SH-SY5Y (cell line): ENCODE results near the gene SBNO2.

Experiments
- GATA2 ChIP-seq: IDR thresholded peaks from 2 replicates; pipeline ENCODE4 v1.6.1; 2011; ENCODE audit warnings: mild to moderate bottlenecking, low read depth, low read length
- GATA3 ChIP-seq: IDR thresholded peaks from 2 replicates; pipeline ENCODE4 v1.6.1; 2011; ENCODE audit warnings: low read depth, mild to moderate bottlenecking, low read length, moderate library complexity

Gene SBNO2

GRCh38 chr19:1109697-1110671 is 64.1 kb downstream of the SBNO2 start:
- TF ChIP-seq GATA2 (no peak), GATA3 (no peak)

GRCh38 chr19:1109032-1109551 is 65.0 kb downstream of the SBNO2 start:
- TF ChIP-seq GATA2 (no peak), GATA3 (no peak)

DNA sequence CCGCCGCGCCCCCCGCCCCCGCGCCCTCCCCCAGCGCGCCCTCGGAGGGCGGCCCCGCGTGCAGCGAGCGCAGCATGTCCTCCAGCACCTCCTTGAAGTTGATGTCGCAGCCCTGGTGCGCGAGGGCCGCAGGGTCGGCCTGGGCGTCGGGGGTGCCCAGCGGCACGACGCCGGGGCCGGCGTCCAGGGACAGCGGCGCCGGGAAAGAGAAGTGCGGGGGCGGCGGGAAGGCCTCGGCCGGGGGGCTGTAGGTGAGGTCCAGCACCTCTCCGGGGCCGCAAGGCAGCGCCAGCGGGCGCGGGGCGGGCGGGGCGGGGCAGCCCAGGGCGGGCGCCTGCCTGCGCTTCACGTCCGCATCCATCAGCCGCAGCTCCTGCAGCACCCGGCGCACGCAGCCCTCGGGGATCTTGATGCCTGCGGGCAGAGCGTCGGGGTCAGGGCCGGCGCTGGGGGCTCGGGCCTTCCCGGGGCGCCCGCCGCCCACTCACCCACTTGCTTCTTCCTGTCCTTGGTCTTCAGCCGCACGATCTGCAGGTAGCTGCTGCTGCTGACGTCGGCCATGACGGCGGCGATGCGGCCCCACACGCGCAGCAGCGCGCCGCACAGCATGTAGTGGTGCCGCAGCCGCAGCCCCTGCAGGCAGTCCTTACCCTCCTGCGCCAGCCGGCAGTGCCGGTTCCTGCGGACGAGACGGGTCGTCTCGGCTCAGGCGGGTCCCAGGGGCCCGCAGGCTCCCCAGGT is 65.6 kb downstream of the SBNO2 start:
- TF ChIP-seq GATA3 (no peak), GATA2 (no peak)

DNA sequence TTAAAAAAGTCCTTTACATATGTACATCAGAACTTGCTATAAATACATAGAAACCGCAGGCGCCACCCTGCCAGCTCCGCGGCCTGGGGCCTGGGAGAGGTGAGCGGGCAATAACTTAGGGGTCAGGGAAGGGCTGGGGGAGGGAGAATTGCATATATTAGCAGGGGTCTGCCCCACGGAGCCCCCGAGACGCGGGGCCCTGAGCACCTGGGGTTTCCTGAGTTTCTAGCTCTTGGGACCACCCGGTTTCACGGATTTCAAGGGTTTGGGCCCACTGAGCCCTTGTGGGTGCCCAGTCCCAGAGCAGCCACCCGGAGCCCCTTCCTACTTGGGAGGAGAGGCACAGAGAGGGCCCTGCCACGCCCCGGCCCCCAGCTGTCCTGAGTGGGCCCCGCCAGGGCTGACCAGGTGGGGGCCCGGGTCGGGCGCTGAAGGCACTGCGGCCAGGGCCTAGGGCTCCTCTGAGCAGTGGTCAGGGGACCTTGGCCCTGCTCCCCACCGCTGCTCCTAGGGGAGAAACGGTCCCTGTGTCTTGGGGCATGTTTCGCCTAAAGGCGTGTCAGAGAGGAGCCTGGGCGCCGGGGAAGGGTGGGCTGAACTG is 66.3 kb downstream of the SBNO2 start:
- TF ChIP-seq GATA2 (no peak), GATA3 (no peak)

DNA sequence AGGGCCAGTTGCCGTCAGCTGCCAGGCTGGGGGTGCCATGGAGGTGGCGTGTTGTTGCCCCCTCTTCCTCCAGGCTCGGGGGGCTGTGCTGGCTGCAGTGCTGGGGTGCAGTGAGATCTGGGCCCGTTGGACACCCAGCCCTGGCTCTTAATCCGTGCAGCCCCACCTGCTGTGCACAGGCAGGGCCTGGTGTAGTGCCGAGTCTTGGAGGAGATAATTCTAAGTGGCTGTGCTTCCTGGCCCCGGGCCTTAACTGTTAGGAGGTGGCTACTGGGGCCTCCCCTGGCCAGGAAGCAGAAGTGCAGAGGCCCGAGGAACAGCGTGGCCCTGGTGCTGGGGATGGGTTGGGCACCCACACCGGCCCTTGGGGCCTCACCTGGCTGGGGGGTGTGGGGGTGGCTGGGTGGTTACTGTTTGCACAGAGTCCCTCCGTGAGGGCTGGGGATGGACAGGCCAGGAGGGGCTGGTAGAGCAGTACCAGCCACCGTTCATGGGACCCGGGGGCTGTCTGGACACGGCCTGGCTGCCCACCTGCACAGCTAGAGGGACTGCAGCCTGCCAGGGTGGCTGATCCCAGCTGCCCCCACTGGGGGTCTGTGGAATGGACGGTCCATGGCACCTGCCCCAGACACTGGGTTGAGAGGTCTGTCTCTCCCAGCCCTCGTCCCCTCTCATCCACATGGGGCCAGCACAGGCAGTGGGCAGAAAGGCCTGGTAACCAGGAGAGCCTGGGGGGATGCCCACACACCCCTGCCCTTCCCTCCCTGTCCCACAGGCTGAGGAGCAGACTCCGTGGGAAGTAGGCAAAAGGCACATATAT is 67.0 kb downstream of the SBNO2 start:
- no peak for TF ChIP-seq GATA3
- TF ChIP-seq GATA2 = no peak

DNA sequence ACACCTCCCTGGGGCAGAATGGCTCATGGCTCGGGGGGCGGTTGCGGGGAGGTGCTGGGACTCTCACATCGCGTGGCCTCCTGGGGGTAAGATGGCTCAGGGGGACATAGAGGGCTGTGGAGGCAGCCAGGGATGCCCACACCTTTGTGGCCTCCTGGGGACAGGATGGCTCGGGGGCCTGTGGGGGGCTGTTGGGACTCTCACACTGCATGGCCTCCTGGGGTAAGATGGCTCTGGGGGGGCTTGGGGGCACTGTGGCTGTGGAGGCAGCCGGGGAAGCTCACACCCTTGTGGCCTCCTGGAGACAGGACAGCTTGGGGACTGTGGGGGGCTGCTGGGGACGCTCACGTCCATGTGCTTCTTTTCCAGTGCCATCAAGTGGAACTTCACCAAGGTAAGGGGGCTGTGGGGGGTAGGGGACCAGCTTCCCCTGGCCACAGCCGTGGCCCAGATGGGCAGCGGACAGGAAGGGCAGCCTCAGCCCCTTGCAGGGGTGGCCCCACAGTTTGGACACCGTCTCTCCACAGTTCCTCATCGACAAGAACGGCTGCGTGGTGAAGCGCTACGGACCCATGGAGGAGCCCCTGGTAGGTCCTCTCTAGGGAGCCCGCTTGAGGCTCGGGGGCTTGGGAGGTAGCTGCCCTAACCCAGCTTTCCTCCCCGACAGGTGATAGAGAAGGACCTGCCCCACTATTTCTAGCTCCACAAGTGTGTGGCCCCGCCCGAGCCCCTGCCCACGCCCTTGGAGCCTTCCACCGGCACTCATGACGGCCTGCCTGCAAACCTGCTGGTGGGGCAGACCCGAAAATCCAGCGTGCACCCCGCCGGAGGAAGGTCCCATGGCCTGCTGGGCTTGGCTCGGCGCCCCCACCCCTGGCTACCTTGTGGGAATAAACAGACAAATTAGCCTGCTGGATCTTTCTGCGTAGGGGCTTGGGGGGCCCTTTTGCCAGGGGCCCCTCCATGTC is 67.9 kb downstream of the SBNO2 start:
- TF ChIP-seq GATA2 (no peak), GATA3 (no peak)

- TF ChIP-seq GATA3 = no peak
- no peak for TF ChIP-seq GATA2
Observed at GRCh38 chr19:1105008-1105872, 68.8 kb downstream of the SBNO2 start.

- TF ChIP-seq GATA3 (no peak), GATA2 (no peak)
Observed at GRCh38 chr19:1104311-1105007, 69.6 kb downstream of the SBNO2 start.

- no peak for TF ChIP-seq GATA3
- TF ChIP-seq GATA2 = no peak
Observed at GRCh38 chr19:1103708-1104310, 70.3 kb downstream of the SBNO2 start, which contains the start of gene GPX4. Gene GPX4 (plus strand): TSS chr19:1103994. CDS start chr19:1104044, 50 bp downstream.

GRCh38 chr19:1103132-1103707 is 70.8 kb downstream of the SBNO2 start:
- TF ChIP-seq GATA2 = no peak
- TF ChIP-seq GATA3 = no peak

DNA sequence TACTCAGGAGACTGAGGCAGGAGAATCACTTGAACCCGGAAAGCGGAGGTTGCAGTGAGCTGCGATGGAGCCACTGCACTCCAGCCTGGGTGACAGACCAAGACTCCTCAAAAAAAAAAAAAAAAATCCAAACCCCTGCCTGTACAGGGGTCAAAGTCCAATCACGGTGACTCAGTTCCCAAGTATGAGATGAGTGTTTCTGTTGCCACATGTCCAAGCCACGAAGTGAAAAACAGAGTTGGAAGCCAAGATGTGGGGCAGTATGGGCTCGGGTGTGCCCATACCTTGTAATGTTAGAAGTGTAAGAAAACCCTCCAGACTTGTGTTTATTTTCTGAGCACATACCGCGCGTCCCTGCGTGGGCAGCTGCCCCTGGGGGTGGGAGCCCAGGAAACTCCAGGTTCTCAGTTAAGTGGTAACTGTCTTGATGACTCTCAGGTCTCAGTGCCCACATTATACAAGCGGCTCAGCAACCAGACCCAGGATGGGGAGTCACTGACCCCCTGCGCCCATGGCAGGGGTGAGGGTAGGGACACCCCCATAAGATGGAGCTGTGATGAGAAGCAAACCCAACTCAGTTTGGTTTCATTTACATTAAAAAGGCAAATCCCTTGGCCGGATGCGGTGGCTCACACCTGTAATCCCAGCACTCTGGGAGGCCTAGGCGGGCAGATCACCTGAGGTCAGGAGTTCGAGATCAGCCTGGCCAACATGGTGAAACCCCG is 71.5 kb downstream of the SBNO2 start:
- TF ChIP-seq GATA2 = no peak
- no peak for TF ChIP-seq GATA3
